OCI-LY3 (cell line): ENCODE results near the gene SULF2.

Experiments
- CTCF ChIP-seq: fragments of 200-600, 300-600 bp; sonication (generic); IDR thresholded peaks from 2 replicates; pipeline ENCODE4 v1.5.1; 2014; ENCODE audit warnings: antibody characterized with exemption, low read length, low read depth
- EZH2phosphoT487 ChIP-seq: fragments of 200-600 bp; shearing (Covaris generic); IDR thresholded peaks from 2 replicates; pipeline ENCODE4 v1.6.1; 2018; ENCODE audit warnings: antibody characterized with exemption, mixed run types, low read depth

- TF ChIP-seq CTCF (no peak), EZH2phosphoT487 (no peak)
Measured at GRCh38 chr20:47670913-47671312, 114.4 kb downstream of the SULF2 start.
